Measurements from ENCODE around the gene CFAP61. TPM values are rescaled to one million over a fixed set of nuclear protein-coding genes. Genes with fewer than 3 reads are reported as not detected.

CFAP61 gene
- total RNA-seq, 1 experiment from 2014 or later = 0.28 TPM

- DNase-seq (ENCODE audit: low read depth, low spot score) (no peak), ATAC-seq (no peak)
- Histone ChIP-seq H3K36me3 (ENCODE audit: control insufficient read depth, insufficient read depth, low read length) (no peaks in the 10 kb centered on the region), H3K27ac (ENCODE audit: low read length) (no peak overlapping the region), H3K4me1 (ENCODE audit: control insufficient read depth, insufficient read depth, low read length) (no peaks in the 10 kb centered on the region), H3K4me3 (ENCODE audit: low read depth in 2 of 2, low read length in 2 of 2) (no peak overlapping the region), H3K9me3 (ENCODE audit: control insufficient read depth, insufficient read depth, low read depth, low read length) (no peaks in the 10 kb centered on the region), H3K27me3 (ENCODE audit: control insufficient read depth, insufficient read depth, low read length) (no peaks in the 10 kb centered on the region)
- ChIA-PET POLR2A (no interaction called here), CTCF (no interaction called here)
- intact Hi-C loops (cut with micrococcal nuclease; ENCODE audit: unreplicated experiment) (no loop called here), in situ Hi-C loops (cut with HindIII; ENCODE audit: low pct_unique_long_range_greater_than_20kb, low sequenced_read_pairs) (no loop called here)
- TF ChIP-seq TCF7L2 (IDR thresholded peaks at IDR 0.05; ENCODE audit: low read depth, low read length) (no peak), SIN3A (IDR thresholded peaks at IDR 0.05; ENCODE audit: borderline replicate concordance, insufficient read depth, low read depth, low read length) (no peak), CTCF (IDR thresholded peaks at IDR 0.05) (no peak), REST (IDR thresholded peaks at IDR 0.05; ENCODE audit: insufficient read depth in 1 of 2, low read depth in 2 of 2, low read length in 1 of 2) (no peak), POLR2AphosphoS5 (IDR thresholded peaks at IDR 0.05; ENCODE audit: low read depth, low read length) (no peak)
- no TSS peak for BruUV-seq (replicated peaks)
Observed at GRCh38 chr20:20246996-20247633, 194.8 kb downstream of the CFAP61 start.

GRCh38 chr20:20248620-20249200 is 196.4 kb downstream of the CFAP61 start:
- no peak overlapping the region for H3K4me3 ChIP-seq (ENCODE audit: low read depth in 2 of 2, low read length in 2 of 2)
- H3K27me3 ChIP-seq (ENCODE audit: control insufficient read depth, insufficient read depth, low read length) = no peaks in the 10 kb centered on the region
- ATAC-seq (no peak), DNase-seq (ENCODE audit: low read depth, low spot score) (no peak)
- H3K4me1 ChIP-seq (ENCODE audit: control insufficient read depth, insufficient read depth, low read length) = no peaks in the 10 kb centered on the region
- TF ChIP-seq SIN3A (IDR thresholded peaks at IDR 0.05; ENCODE audit: borderline replicate concordance, insufficient read depth, low read depth, low read length) = no peak
- TF ChIP-seq TCF7L2 (IDR thresholded peaks at IDR 0.05; ENCODE audit: low read depth, low read length) = no peak
- TF ChIP-seq REST (IDR thresholded peaks at IDR 0.05; ENCODE audit: insufficient read depth in 1 of 2, low read depth in 2 of 2, low read length in 1 of 2) = no peak
- no peak for TF ChIP-seq CTCF (IDR thresholded peaks at IDR 0.05)
- no peak for TF ChIP-seq POLR2AphosphoS5 (IDR thresholded peaks at IDR 0.05; ENCODE audit: low read depth, low read length)
- CTCF ChIA-PET = no interaction called here
- BruUV-seq (replicated peaks) = no TSS peak
- H3K36me3 ChIP-seq (ENCODE audit: control insufficient read depth, insufficient read depth, low read length) = no peaks in the 10 kb centered on the region
- POLR2A ChIA-PET = no interaction called here
- no peaks in the 10 kb centered on the region for H3K9me3 ChIP-seq (ENCODE audit: control insufficient read depth, insufficient read depth, low read depth, low read length)
- H3K27ac ChIP-seq (ENCODE audit: low read length) = no peak overlapping the region
- in situ Hi-C loops (cut with HindIII; ENCODE audit: low pct_unique_long_range_greater_than_20kb, low sequenced_read_pairs) = no loop called here
- intact Hi-C loops (cut with micrococcal nuclease; ENCODE audit: unreplicated experiment) = no loop called here
